Brain microvascular endothelial cell (primary cell): Measurements from ENCODE around the gene UNC5C.

Experiments used
- DNase-seq: peaks from one replicate; pipeline ENCODE4 v3.0.0-alpha.2; 2020
- H3K27ac ChIP-seq: fragments of 250-450 bp; sonication (Bioruptor Pico); 2 replicates; pipeline ENCODE4 v1.5.1; 2020; ENCODE audit warnings: mild to moderate bottlenecking, moderate library complexity
- H3K27me3 ChIP-seq: fragments of 250-450 bp; sonication (Bioruptor Pico); replicated peaks from 2 replicates; pipeline ENCODE4 v1.5.1; 2020; ENCODE audit warnings: mild to moderate bottlenecking
- H3K36me3 ChIP-seq: fragments of 250-450 bp; sonication (Bioruptor Pico); replicated peaks from 2 replicates; pipeline ENCODE4 v1.5.1; 2020; ENCODE audit warnings: mild to moderate bottlenecking
- H3K4me3 ChIP-seq: 2 replicates; pipeline ENCODE4 v1.5.1; 2011; ENCODE audit warnings: low read depth, mild to moderate bottlenecking, control low read depth, low read length, moderate library complexity
- in situ Hi-C: cut with HindIII; loops from 2 replicates; pipeline ENCODE4 v1.10.0; 2017; ENCODE audit warnings: low sequenced_read_pairs, low pct_ligation_motif_present
- TF ChIP-seq, protein P1 (sequence below): IDR thresholded peaks from 2 replicates; pipeline ENCODE4 v1.5.1; 2011; ENCODE audit warnings: low read depth, mild to moderate bottlenecking, moderate library complexity, low read length, control low read depth, inconsistent platforms; ENCODE audit errors: missing control alignments

Gene UNC5C

GRCh38 chr4:95170176-95170575 lies 378.6 kb downstream of the UNC5C start:
- Histone ChIP-seq H3K4me3 (no peak overlapping the region), H3K36me3 (no peaks in the 10 kb centered on the region), H3K27ac (no peak overlapping the region), H3K27me3 (no peaks in the 10 kb centered on the region)
- TF ChIP-seq, protein P1, sequence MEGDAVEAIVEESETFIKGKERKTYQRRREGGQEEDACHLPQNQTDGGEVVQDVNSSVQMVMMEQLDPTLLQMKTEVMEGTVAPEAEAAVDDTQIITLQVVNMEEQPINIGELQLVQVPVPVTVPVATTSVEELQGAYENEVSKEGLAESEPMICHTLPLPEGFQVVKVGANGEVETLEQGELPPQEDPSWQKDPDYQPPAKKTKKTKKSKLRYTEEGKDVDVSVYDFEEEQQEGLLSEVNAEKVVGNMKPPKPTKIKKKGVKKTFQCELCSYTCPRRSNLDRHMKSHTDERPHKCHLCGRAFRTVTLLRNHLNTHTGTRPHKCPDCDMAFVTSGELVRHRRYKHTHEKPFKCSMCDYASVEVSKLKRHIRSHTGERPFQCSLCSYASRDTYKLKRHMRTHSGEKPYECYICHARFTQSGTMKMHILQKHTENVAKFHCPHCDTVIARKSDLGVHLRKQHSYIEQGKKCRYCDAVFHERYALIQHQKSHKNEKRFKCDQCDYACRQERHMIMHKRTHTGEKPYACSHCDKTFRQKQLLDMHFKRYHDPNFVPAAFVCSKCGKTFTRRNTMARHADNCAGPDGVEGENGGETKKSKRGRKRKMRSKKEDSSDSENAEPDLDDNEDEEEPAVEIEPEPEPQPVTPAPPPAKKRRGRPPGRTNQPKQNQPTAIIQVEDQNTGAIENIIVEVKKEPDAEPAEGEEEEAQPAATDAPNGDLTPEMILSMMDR = no peak
- in situ Hi-C loops = no loop called here
- no peak for DNase-seq

DNA sequence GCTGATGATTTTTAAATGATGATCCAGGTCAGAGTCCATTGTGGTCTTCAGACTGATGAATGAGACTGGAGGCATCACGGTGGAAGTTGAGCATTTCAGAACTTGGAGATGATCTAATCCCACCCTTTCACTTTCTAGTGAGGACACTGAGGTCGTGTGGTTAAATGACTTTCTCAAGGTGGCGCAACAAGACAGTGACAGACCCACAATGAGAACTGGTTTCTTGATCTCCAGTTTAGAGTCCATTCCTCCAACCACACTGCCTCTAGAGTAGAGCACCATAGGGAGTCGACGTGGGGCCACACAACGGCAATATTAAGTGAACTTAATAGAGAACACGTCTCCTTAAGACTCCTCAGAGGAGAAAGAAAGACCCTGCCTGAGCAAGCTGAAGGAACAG lies 381.0 kb downstream of the UNC5C start:
- DNase-seq = no peak
- TF ChIP-seq, protein P1 = no peak
- no peak overlapping the region for H3K27ac ChIP-seq
- no peaks in the 10 kb centered on the region for H3K27me3 ChIP-seq
- in situ Hi-C loops = no loop called here
- no peaks in the 10 kb centered on the region for H3K36me3 ChIP-seq
- no peak overlapping the region for H3K4me3 ChIP-seq

DNA sequence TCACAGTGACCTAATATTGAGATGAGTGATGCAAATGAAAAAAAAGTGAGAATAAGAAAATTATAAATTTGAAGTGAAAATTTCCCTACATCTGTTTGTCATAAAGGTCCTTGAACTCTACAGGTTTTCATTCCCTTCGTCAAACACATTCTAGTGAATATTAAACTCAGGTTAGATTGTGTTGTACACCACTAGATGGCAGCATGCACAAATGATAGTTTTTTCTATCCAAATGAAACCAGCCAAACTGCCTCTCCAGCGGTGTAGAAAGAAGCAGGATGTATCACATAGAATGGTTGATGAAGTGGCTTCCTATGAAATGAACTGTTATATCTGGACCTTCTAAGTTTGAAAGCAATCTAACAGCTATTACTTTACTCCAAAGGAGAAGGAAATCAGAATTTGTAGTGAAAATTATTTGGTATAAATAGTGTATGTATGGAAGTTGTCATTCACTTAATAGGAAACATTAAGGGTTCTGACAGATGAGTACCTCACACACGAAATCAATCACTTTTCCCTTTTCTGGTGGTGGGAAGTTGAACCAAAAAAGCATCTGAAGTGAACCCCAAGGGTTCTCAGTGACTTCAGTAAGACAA lies 382.7 kb downstream of the UNC5C start:
- in situ Hi-C loops = no loop called here
- peak; percentile 52 for DNase-seq
- no peak overlapping the region for H3K27ac ChIP-seq
- no peak overlapping the region for H3K4me3 ChIP-seq
- TF ChIP-seq, protein P1 = peak; percentile 53
- no peaks in the 10 kb centered on the region for H3K36me3 ChIP-seq
- no peaks in the 10 kb centered on the region for H3K27me3 ChIP-seq

- in situ Hi-C loops = no loop called here
- Histone ChIP-seq H3K27me3 (no peaks in the 10 kb centered on the region), H3K4me3 (no peak overlapping the region), H3K27ac (no peak overlapping the region), H3K36me3 (no peaks in the 10 kb centered on the region)
- DNase-seq = no peak
- TF ChIP-seq, protein P1 = no peak
Observed at GRCh38 chr4:95162867-95163266, 385.9 kb downstream of the UNC5C start.

DNA sequence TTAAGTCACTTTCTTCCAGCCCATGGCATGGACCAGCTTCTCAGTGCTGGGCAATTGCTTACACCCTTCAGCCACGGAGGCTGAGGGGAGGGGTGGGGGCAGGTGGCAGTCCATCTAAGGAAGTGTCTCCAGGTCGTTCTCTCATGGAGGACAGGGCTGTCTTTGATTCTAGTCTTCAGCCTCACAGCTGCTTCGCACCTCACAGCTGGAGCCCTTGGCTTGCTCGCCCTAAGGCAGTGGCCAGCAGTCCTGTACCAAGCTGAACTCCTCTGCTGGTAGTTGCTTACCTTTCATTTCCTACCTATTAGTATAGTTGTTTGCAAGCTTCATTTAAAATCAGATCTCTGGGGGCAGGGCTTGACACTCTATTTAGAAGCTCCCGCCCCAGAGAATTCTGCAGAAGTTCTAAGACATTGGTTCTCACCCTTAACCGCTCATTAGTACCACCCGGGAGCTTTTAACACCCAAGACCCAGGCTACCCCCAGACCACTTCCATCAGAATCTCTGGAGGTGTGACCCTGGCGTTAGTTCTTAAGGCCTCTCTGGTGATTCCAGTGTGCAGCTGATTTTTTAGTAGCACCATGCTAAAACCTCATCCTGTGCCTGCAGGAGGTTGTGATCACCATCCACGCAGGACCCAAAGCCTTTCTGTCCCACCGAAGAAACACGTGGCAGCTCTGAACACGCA lies 386.8 kb downstream of the UNC5C start:
- Histone ChIP-seq H3K27ac (no peak overlapping the region), H3K36me3 (no peaks in the 10 kb centered on the region), H3K27me3 (no peaks in the 10 kb centered on the region), H3K4me3 (no peak overlapping the region)
- DNase-seq = no peak
- in situ Hi-C loops = no loop called here
- TF ChIP-seq, protein P1 = no peak
